Peyer's patch (tissue), 4 donors: Measurements from ENCODE around the gene ANXA1.

Experiments used
- POLR2A ChIP-seq, 2 donors: fragments of 450-650 bp; IDR thresholded peaks; one replicate each; pipeline ENCODE4 v1.5.1; 2017; ENCODE audit warnings: antibody characterized with exemption in 2 of 2, mild to moderate bottlenecking in 2 of 2, moderate library complexity in 2 of 2
- TF ChIP-seq, protein P1 (sequence below), 6 experiments: fragments of 450-650 bp in 4 of 6; fragments of 200-600 bp in 2 of 6; sonication (generic) in 1 of 6; IDR thresholded peaks; one replicate each; pipeline ENCODE4 v1.5.1; 2017 to 2019; ENCODE audit warnings: antibody characterized with exemption in 6 of 6, mild to moderate bottlenecking in 3 of 6, moderate library complexity in 1 of 6

DNA sequence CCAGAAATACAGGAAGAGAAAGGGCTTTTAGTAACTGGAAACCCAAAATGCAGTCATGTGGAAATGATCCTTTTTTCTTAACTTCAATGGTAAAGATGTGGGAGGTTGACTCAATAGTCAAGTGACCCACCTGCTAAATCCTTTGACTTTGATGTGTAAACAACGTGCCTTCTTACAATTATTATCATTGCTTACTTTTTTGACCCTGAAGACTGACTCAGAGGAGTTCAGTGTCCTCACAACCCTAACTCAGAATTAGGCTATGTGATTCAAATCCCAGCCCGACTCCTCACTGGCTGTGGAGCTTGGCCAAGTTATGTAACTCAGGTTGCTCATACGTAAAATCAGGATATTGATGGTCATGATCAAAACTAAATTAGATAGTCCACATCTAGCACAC is 27.9 kb downstream of the ANXA1 start:
- TF ChIP-seq, protein P1, sequence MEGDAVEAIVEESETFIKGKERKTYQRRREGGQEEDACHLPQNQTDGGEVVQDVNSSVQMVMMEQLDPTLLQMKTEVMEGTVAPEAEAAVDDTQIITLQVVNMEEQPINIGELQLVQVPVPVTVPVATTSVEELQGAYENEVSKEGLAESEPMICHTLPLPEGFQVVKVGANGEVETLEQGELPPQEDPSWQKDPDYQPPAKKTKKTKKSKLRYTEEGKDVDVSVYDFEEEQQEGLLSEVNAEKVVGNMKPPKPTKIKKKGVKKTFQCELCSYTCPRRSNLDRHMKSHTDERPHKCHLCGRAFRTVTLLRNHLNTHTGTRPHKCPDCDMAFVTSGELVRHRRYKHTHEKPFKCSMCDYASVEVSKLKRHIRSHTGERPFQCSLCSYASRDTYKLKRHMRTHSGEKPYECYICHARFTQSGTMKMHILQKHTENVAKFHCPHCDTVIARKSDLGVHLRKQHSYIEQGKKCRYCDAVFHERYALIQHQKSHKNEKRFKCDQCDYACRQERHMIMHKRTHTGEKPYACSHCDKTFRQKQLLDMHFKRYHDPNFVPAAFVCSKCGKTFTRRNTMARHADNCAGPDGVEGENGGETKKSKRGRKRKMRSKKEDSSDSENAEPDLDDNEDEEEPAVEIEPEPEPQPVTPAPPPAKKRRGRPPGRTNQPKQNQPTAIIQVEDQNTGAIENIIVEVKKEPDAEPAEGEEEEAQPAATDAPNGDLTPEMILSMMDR (IDR thresholded peaks at IDR 0.05) = no peak
- no peak for TF ChIP-seq POLR2A (IDR thresholded peaks at IDR 0.05)
